ENCODE measurements around the gene ZNF518B. TPM values are rescaled to one million over a fixed set of nuclear protein-coding genes. Genes with fewer than 3 reads are reported as not detected.

ZNF518B gene
- total and polyA plus RNA-seq, 2 donors (not counting 1 experiment from before 2014, with no cell fraction given): 12.4 to 20.0 TPM

DNA sequence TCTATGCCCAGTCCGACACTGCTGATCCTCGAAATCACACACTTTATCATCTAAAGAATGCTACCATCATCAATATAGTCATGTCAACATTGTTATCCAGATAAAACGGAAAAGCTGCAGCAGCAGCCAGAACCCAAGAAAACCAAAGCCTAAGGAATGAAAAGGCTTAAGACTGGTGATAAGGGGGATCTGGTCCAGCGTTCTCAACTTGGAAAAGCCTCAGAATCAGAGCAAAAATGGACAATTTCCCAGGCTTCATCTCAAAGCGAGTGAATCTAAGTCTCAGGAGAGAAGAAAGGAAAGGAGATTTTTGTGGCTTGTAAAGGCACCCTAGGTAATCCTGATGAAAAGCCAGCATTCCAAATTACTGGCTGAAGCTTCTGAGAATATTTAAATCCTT, 8.2 kb downstream of the ZNF518B start:
- H3K4me1 ChIP-seq (ENCODE audit: control insufficient read depth, extremely low read depth, insufficient read depth, low read length): no peaks in the 10 kb centered on the region
- no peak overlapping the region for H3K4me3 ChIP-seq (replicated peaks in 1 of 4; ENCODE audit: control extremely low read depth in 1 of 4, insufficient read depth in 1 of 4, low read depth in 3 of 4, low read length in 4 of 4)
- no peak overlapping the region for H3K27ac ChIP-seq (ENCODE audit: insufficient read depth, low read length)
- TF ChIP-seq CTCF (conservative IDR thresholded peaks at IDR 0.05 in 1 of 2, IDR thresholded peaks at IDR 0.05 in 1 of 2; ENCODE audit: low read depth in 1 of 2, low read length in 2 of 2) (no peak), EZH2 (IDR thresholded peaks at IDR 0.05; ENCODE audit: low read length, missing control alignments) (no peak)
- H3K36me3 ChIP-seq (ENCODE audit: control insufficient read depth, insufficient read depth, low read length): peaks cover 7% of the 10 kb centered on the region
- DNase-seq (ENCODE audit: low read depth in 2 of 2): no peak
- no peaks in the 10 kb centered on the region for H3K9me3 ChIP-seq (ENCODE audit: control insufficient read depth, insufficient read depth, low read depth, low read length)
- H2AFZ ChIP-seq (ENCODE audit: low read length): no peak overlapping the region
- no peak overlapping the region for H3K9ac ChIP-seq (ENCODE audit: insufficient read depth, low read length)
- no peaks in the 10 kb centered on the region for H4K20me1 ChIP-seq (ENCODE audit: control insufficient read depth, extremely low read depth, insufficient read depth, low read length)
- H3K79me2 ChIP-seq (ENCODE audit: control insufficient read depth, insufficient read depth, low read length): no peaks in the 10 kb centered on the region
- no peak overlapping the region for H3K4me2 ChIP-seq (ENCODE audit: extremely low read depth, insufficient read depth, low read length)
- H3K27me3 ChIP-seq (ENCODE audit: control insufficient read depth, insufficient read depth, low read length): no peaks in the 10 kb centered on the region

DNA sequence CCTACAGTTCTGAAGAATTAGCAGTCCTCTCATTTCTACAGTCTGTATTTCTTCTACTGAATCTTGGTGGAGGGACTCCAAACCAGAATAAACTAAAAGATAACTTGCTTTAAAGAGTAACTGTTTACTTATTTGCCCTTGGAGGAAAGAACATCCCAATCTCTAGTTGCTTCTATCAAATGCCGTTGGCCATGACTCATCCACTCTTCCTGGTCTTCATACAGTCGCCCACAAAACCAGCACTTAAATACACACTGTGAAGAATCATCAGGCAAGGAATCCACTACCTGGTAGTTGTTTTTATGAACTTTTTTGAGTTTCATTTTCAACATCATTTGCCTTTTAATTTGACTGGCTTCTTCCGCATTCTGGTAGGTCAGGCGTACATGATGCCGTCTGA, 14.2 kb downstream of the ZNF518B start:
- no peak overlapping the region for H3K4me2 ChIP-seq (ENCODE audit: extremely low read depth, insufficient read depth, low read length)
- no peaks in the 10 kb centered on the region for H3K9me3 ChIP-seq (ENCODE audit: control insufficient read depth, insufficient read depth, low read depth, low read length)
- H3K27ac ChIP-seq (ENCODE audit: insufficient read depth, low read length): no peak overlapping the region
- no peaks in the 10 kb centered on the region for H4K20me1 ChIP-seq (ENCODE audit: control insufficient read depth, extremely low read depth, insufficient read depth, low read length)
- no peaks in the 10 kb centered on the region for H3K27me3 ChIP-seq (ENCODE audit: control insufficient read depth, insufficient read depth, low read length)
- no peak overlapping the region for H3K4me3 ChIP-seq (replicated peaks in 1 of 4; ENCODE audit: control extremely low read depth in 1 of 4, insufficient read depth in 1 of 4, low read depth in 3 of 4, low read length in 4 of 4)
- H3K4me1 ChIP-seq (ENCODE audit: control insufficient read depth, extremely low read depth, insufficient read depth, low read length): no peaks in the 10 kb centered on the region
- H3K9ac ChIP-seq (ENCODE audit: insufficient read depth, low read length): no peak overlapping the region
- no peak for TF ChIP-seq CTCF (conservative IDR thresholded peaks at IDR 0.05 in 1 of 2, IDR thresholded peaks at IDR 0.05 in 1 of 2; ENCODE audit: low read depth in 1 of 2, low read length in 2 of 2)
- no peak for TF ChIP-seq EZH2 (IDR thresholded peaks at IDR 0.05; ENCODE audit: low read length, missing control alignments)
- DNase-seq (ENCODE audit: low read depth in 2 of 2): peak in 1 of 2 donors; percentile 28
- H3K79me2 ChIP-seq (ENCODE audit: control insufficient read depth, insufficient read depth, low read length): no peaks in the 10 kb centered on the region
- peaks cover 2% of the 10 kb centered on the region for H3K36me3 ChIP-seq (ENCODE audit: control insufficient read depth, insufficient read depth, low read length)
- no peak overlapping the region for H2AFZ ChIP-seq (ENCODE audit: low read length)

- H3K27me3 ChIP-seq (ENCODE audit: control insufficient read depth, insufficient read depth, low read length): no peaks in the 10 kb centered on the region
- no peaks in the 10 kb centered on the region for H3K4me1 ChIP-seq (ENCODE audit: control insufficient read depth, extremely low read depth, insufficient read depth, low read length)
- TF ChIP-seq EZH2 (IDR thresholded peaks at IDR 0.05; ENCODE audit: low read length, missing control alignments) (no peak), CTCF (conservative IDR thresholded peaks at IDR 0.05 in 1 of 2, IDR thresholded peaks at IDR 0.05 in 1 of 2; ENCODE audit: low read depth in 1 of 2, low read length in 2 of 2) (no peak)
- no peak overlapping the region for H3K9ac ChIP-seq (ENCODE audit: insufficient read depth, low read length)
- no peak for DNase-seq (ENCODE audit: low read depth in 2 of 2)
- H2AFZ ChIP-seq (ENCODE audit: low read length): no peak overlapping the region
- no peak overlapping the region for H3K4me2 ChIP-seq (ENCODE audit: extremely low read depth, insufficient read depth, low read length)
- H3K79me2 ChIP-seq (ENCODE audit: control insufficient read depth, insufficient read depth, low read length): no peaks in the 10 kb centered on the region
- H4K20me1 ChIP-seq (ENCODE audit: control insufficient read depth, extremely low read depth, insufficient read depth, low read length): no peaks in the 10 kb centered on the region
- peaks cover 2% of the 10 kb centered on the region for H3K36me3 ChIP-seq (ENCODE audit: control insufficient read depth, insufficient read depth, low read length)
- no peak overlapping the region for H3K27ac ChIP-seq (ENCODE audit: insufficient read depth, low read length)
- no peaks in the 10 kb centered on the region for H3K9me3 ChIP-seq (ENCODE audit: control insufficient read depth, insufficient read depth, low read depth, low read length)
- no peak overlapping the region for H3K4me3 ChIP-seq (replicated peaks in 1 of 4; ENCODE audit: control extremely low read depth in 1 of 4, insufficient read depth in 1 of 4, low read depth in 3 of 4, low read length in 4 of 4)
Measured at GRCh38 chr4:10441512-10441911, 15.7 kb downstream of the ZNF518B start.

All from fibroblast of lung (primary cell).